Fibroblast of villous mesenchyme (primary cell): ENCODE data around the gene CLNK. TPM values are rescaled to one million over a fixed set of nuclear protein-coding genes. Genes with fewer than 3 reads are reported as not detected.

Experiments
- DNase-seq: peaks from one replicate; pipeline ENCODE4 v3.0.0-alpha.2; 2010; ENCODE audit warnings: low read depth
- H3K4me3 ChIP-seq: 2 replicates; pipeline ENCODE4 v1.5.1; 2011; ENCODE audit warnings: low read depth, mild to moderate bottlenecking, low read length
- total RNA-seq: library from RNA; depleted of rRNA; stranded (reverse); fragments of >200 nt; gene quantifications from 2 replicates; pipeline ENCODE4 v1.2.3, GENCODE V29; 2012
- TF ChIP-seq, protein P1 (sequence below): IDR thresholded peaks from 2 replicates; pipeline ENCODE4 v1.5.1; 2012; ENCODE audit warnings: low read depth, mild to moderate bottlenecking, low read length; ENCODE audit not compliant: insufficient read depth

The CLNK gene
- total RNA-seq, 1 donor = not detected

DNA sequence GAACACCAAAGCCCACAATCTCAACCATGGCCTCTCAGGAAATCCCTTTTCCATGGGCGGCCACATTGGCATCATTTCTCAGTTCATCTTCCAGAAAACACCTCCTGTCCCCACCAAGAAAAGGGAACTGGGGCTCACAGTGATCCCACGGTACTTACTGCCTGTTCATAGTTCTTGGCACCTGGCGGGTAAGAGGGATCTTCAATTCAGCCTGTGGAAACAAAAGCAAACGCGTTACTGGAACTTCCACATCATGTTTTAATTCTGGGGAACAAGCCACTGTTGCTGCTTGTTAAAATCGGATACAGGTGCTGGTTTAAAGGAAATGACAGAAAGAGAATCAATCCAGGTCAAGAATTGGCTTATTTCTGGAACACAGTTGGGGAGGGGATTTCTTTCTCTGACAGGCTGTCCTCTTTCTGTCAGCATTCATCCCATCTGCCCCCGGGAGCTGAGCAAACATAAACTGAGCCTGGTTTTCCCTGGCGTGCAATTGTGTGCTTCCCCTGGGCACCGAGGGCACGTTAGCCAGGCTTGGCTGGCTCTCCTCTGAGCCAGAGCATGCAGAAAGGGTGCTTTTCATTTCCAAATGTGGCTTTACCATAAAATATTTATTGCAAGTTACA is 16.8 kb downstream of the CLNK start:
- no peak overlapping the region for H3K4me3 ChIP-seq
- no peak for DNase-seq
- TF ChIP-seq, protein P1, sequence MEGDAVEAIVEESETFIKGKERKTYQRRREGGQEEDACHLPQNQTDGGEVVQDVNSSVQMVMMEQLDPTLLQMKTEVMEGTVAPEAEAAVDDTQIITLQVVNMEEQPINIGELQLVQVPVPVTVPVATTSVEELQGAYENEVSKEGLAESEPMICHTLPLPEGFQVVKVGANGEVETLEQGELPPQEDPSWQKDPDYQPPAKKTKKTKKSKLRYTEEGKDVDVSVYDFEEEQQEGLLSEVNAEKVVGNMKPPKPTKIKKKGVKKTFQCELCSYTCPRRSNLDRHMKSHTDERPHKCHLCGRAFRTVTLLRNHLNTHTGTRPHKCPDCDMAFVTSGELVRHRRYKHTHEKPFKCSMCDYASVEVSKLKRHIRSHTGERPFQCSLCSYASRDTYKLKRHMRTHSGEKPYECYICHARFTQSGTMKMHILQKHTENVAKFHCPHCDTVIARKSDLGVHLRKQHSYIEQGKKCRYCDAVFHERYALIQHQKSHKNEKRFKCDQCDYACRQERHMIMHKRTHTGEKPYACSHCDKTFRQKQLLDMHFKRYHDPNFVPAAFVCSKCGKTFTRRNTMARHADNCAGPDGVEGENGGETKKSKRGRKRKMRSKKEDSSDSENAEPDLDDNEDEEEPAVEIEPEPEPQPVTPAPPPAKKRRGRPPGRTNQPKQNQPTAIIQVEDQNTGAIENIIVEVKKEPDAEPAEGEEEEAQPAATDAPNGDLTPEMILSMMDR = no peak

DNA sequence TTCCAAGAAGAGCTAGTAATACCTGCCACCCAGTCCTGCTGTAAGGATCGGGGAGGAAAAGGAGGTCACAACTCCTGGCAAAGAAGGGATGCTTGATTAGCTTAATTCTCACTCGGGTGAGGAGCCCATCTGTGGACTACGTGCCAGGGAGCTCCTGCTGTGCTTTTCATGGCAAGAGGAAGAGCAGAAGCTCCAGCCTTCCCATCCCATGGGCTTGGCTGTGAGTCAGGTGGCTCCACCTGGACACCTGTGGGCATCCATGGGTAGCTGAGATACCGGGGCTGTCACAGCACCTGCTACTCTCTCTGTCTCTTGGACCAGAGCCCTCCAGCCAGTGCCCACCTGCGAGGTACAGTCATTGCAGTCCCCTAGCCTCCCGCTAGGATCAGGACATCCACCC is 18.0 kb downstream of the CLNK start:
- H3K4me3 ChIP-seq = no peak overlapping the region
- DNase-seq = no peak
- TF ChIP-seq, protein P1 = no peak

GRCh38 chr4:10664408-10664807 is 20.2 kb downstream of the CLNK start:
- DNase-seq = peak; percentile 66
- TF ChIP-seq, protein P1 = no peak
- H3K4me3 ChIP-seq = no peak overlapping the region

DNA sequence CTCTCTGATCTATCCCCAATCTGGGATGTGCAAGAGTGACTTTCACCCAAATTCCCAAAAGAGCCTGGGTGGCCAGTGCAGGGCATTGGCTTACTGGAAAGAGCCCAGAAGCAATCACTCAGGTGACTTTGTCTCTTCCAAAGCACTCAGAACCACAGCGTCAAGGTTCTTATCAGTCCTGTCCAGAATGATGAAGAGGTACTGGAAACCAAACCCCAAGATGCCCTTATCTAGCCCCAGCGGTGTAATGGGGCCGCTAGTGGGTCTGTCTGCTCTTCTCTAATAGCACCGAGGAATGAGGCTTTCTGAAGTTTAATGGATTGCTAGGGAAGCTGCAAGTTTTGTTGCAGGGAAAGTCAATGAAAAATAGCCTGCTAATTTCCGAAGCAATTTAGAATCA is 21.6 kb downstream of the CLNK start:
- DNase-seq = no peak
- H3K4me3 ChIP-seq = no peak overlapping the region
- TF ChIP-seq, protein P1 = no peak

DNA sequence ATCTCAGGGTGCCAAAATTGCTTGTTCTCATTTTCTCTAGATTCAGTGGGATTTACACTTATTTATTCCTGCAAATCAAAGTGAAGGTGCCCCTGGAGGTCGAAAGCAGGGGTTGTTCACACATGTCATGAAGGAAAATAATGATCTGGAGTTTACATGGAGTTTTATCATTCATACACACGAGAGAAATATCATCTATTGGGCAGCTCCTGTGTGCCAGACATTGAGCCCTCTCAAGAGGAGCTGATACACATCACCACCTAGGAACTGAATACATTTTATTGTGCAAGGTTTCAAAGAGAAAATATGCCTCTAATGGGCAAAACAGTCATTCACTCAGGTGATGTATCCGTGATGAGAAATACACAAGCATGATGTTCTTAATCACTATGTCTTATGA is 23.5 kb downstream of the CLNK start:
- TF ChIP-seq, protein P1 = no peak
- no peak for DNase-seq
- H3K4me3 ChIP-seq = no peak overlapping the region

DNA sequence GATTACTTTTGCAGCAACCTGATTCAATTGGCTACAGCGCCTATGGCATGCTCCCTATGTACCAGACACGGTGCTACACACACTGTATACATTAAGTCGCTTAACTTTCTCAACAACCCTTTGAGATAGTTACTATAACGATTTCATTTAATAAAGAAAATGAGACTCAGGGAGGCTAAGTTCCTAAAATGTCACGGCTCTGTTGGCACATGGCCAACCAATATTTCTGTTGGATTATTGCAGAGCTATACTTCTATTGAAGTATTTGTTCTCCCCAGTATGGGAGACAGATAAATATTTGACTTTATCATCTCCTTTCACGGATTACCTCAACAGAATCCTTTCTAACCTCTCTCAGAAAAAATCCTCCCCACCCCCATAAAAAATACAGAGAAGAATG is 25.3 kb downstream of the CLNK start:
- TF ChIP-seq, protein P1 = no peak
- DNase-seq = no peak
- no peak overlapping the region for H3K4me3 ChIP-seq

DNA sequence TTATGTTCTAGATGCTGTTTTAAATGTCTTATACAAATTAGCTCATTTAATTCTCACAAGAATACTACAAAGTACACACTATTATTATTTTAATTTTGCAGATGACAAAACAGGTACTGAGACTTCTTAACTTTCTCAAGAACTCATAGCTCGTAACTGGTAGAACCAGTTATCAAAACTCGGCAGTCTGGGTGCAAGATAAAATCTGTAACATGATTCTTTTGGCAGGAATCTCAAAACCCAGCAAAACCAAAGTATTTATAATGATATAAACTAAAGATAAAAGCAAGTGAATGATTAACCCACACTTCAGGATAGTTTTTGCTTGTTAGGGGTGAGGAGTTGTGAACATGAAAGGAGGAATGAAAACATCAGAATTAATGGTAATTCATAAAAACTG is 27.6 kb downstream of the CLNK start:
- TF ChIP-seq, protein P1 = no peak
- DNase-seq = peak; percentile 42
- no peak overlapping the region for H3K4me3 ChIP-seq
